Lower leg skin (tissue), 3 donors: ENCODE results near the gene CBX6.

ENCODE experiments used
- CTCF ChIP-seq, 3 donors: fragments of 450-650 bp; IDR thresholded peaks; one replicate each; pipeline ENCODE4 v1.5.1; 2016; ENCODE audit warnings: antibody characterized with exemption in 3 of 3, mild to moderate bottlenecking in 3 of 3, moderate library complexity in 2 of 3
- POLR2A ChIP-seq, 2 donors: fragments of 450-650 bp; IDR thresholded peaks; one replicate each; pipeline ENCODE4 v1.6.1; 2016 to 2017; ENCODE audit warnings: antibody characterized with exemption in 2 of 2, mild to moderate bottlenecking in 1 of 2, moderate library complexity in 1 of 2

- TF ChIP-seq POLR2A (IDR thresholded peaks at IDR 0.05) (no peak), CTCF (IDR thresholded peaks at IDR 0.05) (no peak)
Observed at GRCh38 chr22:38871360-38872171, 450 bp downstream of the CBX6 start.
